ENCODE measurements around the gene MAPK11. TPM values are rescaled to one million over a fixed set of nuclear protein-coding genes. Genes with fewer than 3 reads are reported as not detected.

MAPK11 gene
- total and polyA plus RNA-seq, 10 of the 15 experiments (the other 5 are each of a cell fraction or from before 2014, with no cell fraction given): 0.05 to 12.8 (median 3.7) TPM

- in situ Hi-C loops (cut with MboI): no loop called here
Observed at GRCh38 chr22:50262460-50262911, 7.7 kb downstream of the MAPK11 start.

GRCh38 chr22:50261615-50262459, 8.3 kb downstream of the MAPK11 start, which contains the start of gene MAPK12:
TSS of gene MAPK12 (minus strand) at chr22:50261683. CDS start at chr22:50261509, 174 bp downstream.
- Histone ChIP-seq H3K27ac (ENCODE audit: control insufficient read depth, insufficient read depth) (peak within 1 kb of the TSS; percentile 52), H3K4me1 (ENCODE audit: control insufficient read depth, insufficient read depth, low read length) (peaks cover 14% of the 10 kb centered on the region), H2AFZ (ENCODE audit: control insufficient read depth, low read depth, low read length) (peak within 1 kb of the TSS; percentile 28), H4K20me1 (ENCODE audit: control insufficient read depth, insufficient read depth) (no peaks in the 10 kb centered on the region), H3K79me2 (ENCODE audit: control insufficient read depth, insufficient read depth, low read length) (peaks cover 8% of the 10 kb centered on the region), H3K9me3 (replicated peaks; ENCODE audit: control insufficient read depth, insufficient read depth, low read length) (no peaks in the 10 kb centered on the region), H3K9ac (ENCODE audit: control insufficient read depth, insufficient read depth, low read length) (peak within 1 kb of the TSS; percentile 73), H3K4me2 (ENCODE audit: control insufficient read depth, insufficient read depth) (peak within 1 kb of the TSS; percentile 98), H3K4me3 (peak within 1 kb of the TSS; percentile 89), H3K27me3 (replicated peaks in 1 of 2; ENCODE audit: control insufficient read depth in 2 of 2, insufficient read depth in 2 of 2, low read length in 1 of 2) (no peaks in the 10 kb centered on the region), H3K36me3 (ENCODE audit: control insufficient read depth in 2 of 2, insufficient read depth in 2 of 2, low read length in 1 of 2) (no peaks in the 10 kb centered on the region; a peak in 1 of 4 replicates)
- in situ Hi-C loops (cut with MboI): no loop called here
- ChIA-PET RAD21 (ENCODE audit: unreplicated experiment) (interaction anchor here (0.7 to 0.9 kb wide), 3 partner anchors 9 to 154 kb away, joined by 3 to 6 read pairs (median 4); partner anchors contain the start of gene HDAC10), SMC1A (ENCODE audit: uncharacterized antibody, unreplicated experiment) (interaction anchor here (1.2 to 1.4 kb wide), 2 partner anchors 10 to 11 kb away, joined by 3 read pairs; partner anchors contain the start of gene HDAC10), POLR2A (interaction anchor here (0.5 to 3.3 kb wide), 4 partner anchors 10 to 69 kb away, joined by 3 to 15 read pairs (median 4); partner anchors contain the start of gene HDAC10), CTCF (interaction anchor here (1.0 to 1.7 kb wide), 7 partner anchors 9 to 80 kb away, joined by 3 to 10 read pairs (median 4); partner anchors contain the start of gene HDAC10)
- intact Hi-C loops (cut with micrococcal nuclease; ENCODE audit: unreplicated experiment): no loop called here
- BruUV-seq (replicated peaks): no TSS peak
- DNase-seq (ENCODE audit: low read depth, low spot score): no peak
- no peak for FAIRE-seq
- peak; percentile 78 for ATAC-seq
- WGBS (ENCODE audit: insufficient coverage, insufficient replicate concordance, low lambda C conversion rate, missing lambda C conversion rate): 4% methylated on average over 21 of the region's 61 CpGs
- TF ChIP-seq DPF2 (IDR thresholded peaks at IDR 0.05): 0 out of 2 replicates have a peak, but pooled peaks have one; percentile 17
- TF ChIP-seq CBX3 (IDR thresholded peaks at IDR 0.05; ENCODE audit: borderline replicate concordance, low read depth): no peak
- TF ChIP-seq POLR2A (IDR thresholded peaks at IDR 0.05; ENCODE audit: low read depth, low read length): peak; percentile 25
- peak; percentile 21 for TF ChIP-seq USF2 (IDR thresholded peaks at IDR 0.05; ENCODE audit: borderline replicate concordance, low read depth, low read length)
- TF ChIP-seq CREM (IDR thresholded peaks at IDR 0.05; ENCODE audit: low read depth): no peak
- TF ChIP-seq PML (IDR thresholded peaks at IDR 0.05; ENCODE audit: low read length): no peak
- TF ChIP-seq USF1 (IDR thresholded peaks at IDR 0.05; ENCODE audit: borderline replicate concordance, extremely low read length, insufficient read depth, low read depth, low read length): peak; percentile 84
- TF ChIP-seq CHD2 (IDR thresholded peaks at IDR 0.05; ENCODE audit: borderline replicate concordance, low read depth, low read length): 0 out of 2 replicates have a peak, but pooled peaks have one; percentile 18
- no peak for TF ChIP-seq IRF5 (IDR thresholded peaks at IDR 0.05; ENCODE audit: borderline replicate concordance)
- 0 out of 3 replicates have a peak, but pooled peaks of 1 of the 2 experiments have one; percentile 2 for TF ChIP-seq EGR1 (IDR thresholded peaks at IDR 0.05; ENCODE audit: borderline replicate concordance in 1 of 2, low read depth in 2 of 2, low read length in 2 of 2)

More at GRCh38 chr22:50262460-50262911, 7.7 kb downstream of the MAPK11 start:
- DNase-seq (ENCODE audit: low read depth, low spot score) (no peak), ATAC-seq (peak; percentile 29), FAIRE-seq (no peak)
- CTCF ChIA-PET: interaction anchor here (1.3 to 1.4 kb wide), 2 partner anchors 10 to 79 kb away, joined by 4 to 10 read pairs; partner anchors contain the start of gene HDAC10
- BruUV-seq (replicated peaks): no TSS peak
- no peaks in the 10 kb centered on the region for H3K9me3 ChIP-seq (replicated peaks; ENCODE audit: control insufficient read depth, insufficient read depth, low read length)
- 42% methylated on average over 7 of the region's 7 CpGs for WGBS (ENCODE audit: insufficient coverage, insufficient replicate concordance, low lambda C conversion rate, missing lambda C conversion rate)
- no peak overlapping the region for H3K9ac ChIP-seq (ENCODE audit: control insufficient read depth, insufficient read depth, low read length)
- RAD21 ChIA-PET (ENCODE audit: unreplicated experiment): no interaction called here
- peaks cover 8% of the 10 kb centered on the region for H3K79me2 ChIP-seq (ENCODE audit: control insufficient read depth, insufficient read depth, low read length)
- TF ChIP-seq ZBED1 (IDR thresholded peaks at IDR 0.05; ENCODE audit: borderline replicate concordance): no peak
- TF ChIP-seq BHLHE40 (IDR thresholded peaks at IDR 0.05; ENCODE audit: borderline replicate concordance in 1 of 2, low read depth in 2 of 2, low read length in 1 of 2): peak in 1 of 2 experiments; percentile 9; a peak in 1 of 4 replicates
- TF ChIP-seq CBFB (IDR thresholded peaks at IDR 0.05; ENCODE audit: low read depth): no peak
- no peak overlapping the region; the same call in 1 of the 2 replicates for H3K4me2 ChIP-seq (ENCODE audit: control insufficient read depth, insufficient read depth)
- H4K20me1 ChIP-seq (ENCODE audit: control insufficient read depth, insufficient read depth): no peaks in the 10 kb centered on the region
- H3K27me3 ChIP-seq (replicated peaks in 1 of 2; ENCODE audit: control insufficient read depth in 2 of 2, insufficient read depth in 2 of 2, low read length in 1 of 2): no peaks in the 10 kb centered on the region
- intact Hi-C loops (cut with micrococcal nuclease; ENCODE audit: unreplicated experiment): no loop called here
- POLR2A ChIA-PET: interaction anchor here (1.2 to 3.3 kb wide), 2 partner anchors 9 to 12 kb away, joined by 5 to 15 read pairs; partner anchors contain the start of gene HDAC10
- no peak overlapping the region for H3K27ac ChIP-seq (ENCODE audit: control insufficient read depth, insufficient read depth)
- peaks cover 14% of the 10 kb centered on the region for H3K4me1 ChIP-seq (ENCODE audit: control insufficient read depth, insufficient read depth, low read length)
- H3K36me3 ChIP-seq (ENCODE audit: control insufficient read depth in 2 of 2, insufficient read depth in 2 of 2, low read length in 1 of 2): no peaks in the 10 kb centered on the region
- SMC1A ChIA-PET (ENCODE audit: uncharacterized antibody, unreplicated experiment): interaction anchor here (1.2 to 1.4 kb wide), 2 partner anchors 11 kb away, joined by 3 read pairs; partner anchors contain the start of gene HDAC10
- no peak overlapping the region for H2AFZ ChIP-seq (ENCODE audit: control insufficient read depth, low read depth, low read length)
- H3K4me3 ChIP-seq: no peak overlapping the region

Data from GM12878 (cell line).